ENCODE measurements around the gene ANKRD42.

Gene ANKRD42

GRCh38 chr11:83275888-83276641 is 82.6 kb downstream of the ANKRD42 start:
- no peaks in the 10 kb centered on the region for H4K20me1 ChIP-seq (ENCODE audit: insufficient read depth)
- H2AFZ ChIP-seq (ENCODE audit: low read depth), result no peak overlapping the region
- no peak overlapping the region for H3K9ac ChIP-seq
- no peak for TF ChIP-seq CTCF (conservative IDR thresholded peaks at IDR 0.05; ENCODE audit: low read depth, low read length)
- H3K79me2 ChIP-seq (ENCODE audit: insufficient read depth, low read depth), result no peaks in the 10 kb centered on the region
- no peaks in the 10 kb centered on the region for H3K27me3 ChIP-seq (ENCODE audit: insufficient read depth, low read depth)
- H3K27ac ChIP-seq, result no peak overlapping the region
- H3K4me2 ChIP-seq, result no peak overlapping the region
- no peaks in the 10 kb centered on the region; the same call in 1 of the 2 replicates for H3K36me3 ChIP-seq (ENCODE audit: insufficient read depth)
- H3K4me3 ChIP-seq (IDR thresholded peaks at IDR 0.05; ENCODE audit: insufficient read depth, low read depth, low read length), result no peak overlapping the region
- no peaks in the 10 kb centered on the region for H3K4me1 ChIP-seq (ENCODE audit: low read depth, poor library complexity, severe bottlenecking)

DNA sequence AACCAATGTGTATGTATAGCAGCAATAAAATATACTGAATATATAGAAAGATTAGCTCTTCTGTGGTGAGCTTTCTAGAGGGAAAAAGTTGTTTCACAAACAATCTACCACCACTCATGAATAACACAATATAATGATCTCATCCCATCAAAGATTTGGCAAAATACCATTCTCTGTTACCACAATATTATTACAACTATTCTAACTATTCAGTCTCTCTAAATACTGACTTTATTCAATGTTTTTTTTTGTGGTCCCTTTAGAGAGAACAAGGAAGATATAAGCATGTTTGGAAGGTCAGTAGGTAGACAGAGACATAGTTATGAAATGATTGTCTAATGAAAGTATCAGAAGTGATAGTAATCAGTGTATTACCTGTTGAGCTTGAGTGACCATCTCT is 84.8 kb downstream of the ANKRD42 start:
- H3K4me3 ChIP-seq (IDR thresholded peaks at IDR 0.05; ENCODE audit: insufficient read depth, low read depth, low read length), result no peak overlapping the region
- H2AFZ ChIP-seq (ENCODE audit: low read depth), result no peak overlapping the region
- H3K4me2 ChIP-seq, result no peak overlapping the region
- no peak overlapping the region for H3K27ac ChIP-seq
- no peaks in the 10 kb centered on the region; the same call in 1 of the 2 replicates for H3K36me3 ChIP-seq (ENCODE audit: insufficient read depth)
- no peak for TF ChIP-seq CTCF (conservative IDR thresholded peaks at IDR 0.05; ENCODE audit: low read depth, low read length)
- H3K4me1 ChIP-seq (ENCODE audit: low read depth, poor library complexity, severe bottlenecking), result no peaks in the 10 kb centered on the region
- H3K27me3 ChIP-seq (ENCODE audit: insufficient read depth, low read depth), result no peaks in the 10 kb centered on the region
- no peaks in the 10 kb centered on the region for H3K79me2 ChIP-seq (ENCODE audit: insufficient read depth, low read depth)
- no peak overlapping the region for H3K9ac ChIP-seq
- no peaks in the 10 kb centered on the region for H4K20me1 ChIP-seq (ENCODE audit: insufficient read depth)

DNA sequence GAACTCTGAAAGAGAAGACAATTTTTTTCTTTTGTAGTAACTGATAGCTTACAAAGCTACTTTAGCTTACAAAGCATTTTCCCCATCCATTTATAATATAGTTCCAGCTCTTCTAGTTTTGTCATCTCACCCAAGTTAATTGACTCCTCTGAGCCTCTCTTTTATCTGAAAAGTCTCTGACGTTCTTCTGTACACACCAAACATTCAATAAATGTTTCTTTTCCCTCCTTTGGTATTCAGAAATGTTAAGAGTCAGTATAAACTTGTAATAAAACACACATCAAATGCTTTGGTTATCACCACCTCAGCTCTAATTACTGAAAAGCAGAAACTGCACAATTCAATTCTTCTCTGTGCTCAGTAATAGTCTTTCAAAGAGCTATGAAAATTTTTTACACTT is 86.7 kb downstream of the ANKRD42 start:
- Histone ChIP-seq H3K4me3 (IDR thresholded peaks at IDR 0.05; ENCODE audit: insufficient read depth, low read depth, low read length) (no peak overlapping the region), H2AFZ (ENCODE audit: low read depth) (no peak overlapping the region), H3K79me2 (ENCODE audit: insufficient read depth, low read depth) (peaks cover 18% of the 10 kb centered on the region), H4K20me1 (ENCODE audit: insufficient read depth) (no peaks in the 10 kb centered on the region), H3K9ac (no peak overlapping the region), H3K27ac (no peak overlapping the region), H3K36me3 (ENCODE audit: insufficient read depth) (no peaks in the 10 kb centered on the region), H3K4me1 (ENCODE audit: low read depth, poor library complexity, severe bottlenecking) (peaks cover 11% of the 10 kb centered on the region), H3K4me2 (no peak overlapping the region), H3K27me3 (ENCODE audit: insufficient read depth, low read depth) (no peaks in the 10 kb centered on the region)
- no peak for TF ChIP-seq CTCF (conservative IDR thresholded peaks at IDR 0.05; ENCODE audit: low read depth, low read length)

DNA sequence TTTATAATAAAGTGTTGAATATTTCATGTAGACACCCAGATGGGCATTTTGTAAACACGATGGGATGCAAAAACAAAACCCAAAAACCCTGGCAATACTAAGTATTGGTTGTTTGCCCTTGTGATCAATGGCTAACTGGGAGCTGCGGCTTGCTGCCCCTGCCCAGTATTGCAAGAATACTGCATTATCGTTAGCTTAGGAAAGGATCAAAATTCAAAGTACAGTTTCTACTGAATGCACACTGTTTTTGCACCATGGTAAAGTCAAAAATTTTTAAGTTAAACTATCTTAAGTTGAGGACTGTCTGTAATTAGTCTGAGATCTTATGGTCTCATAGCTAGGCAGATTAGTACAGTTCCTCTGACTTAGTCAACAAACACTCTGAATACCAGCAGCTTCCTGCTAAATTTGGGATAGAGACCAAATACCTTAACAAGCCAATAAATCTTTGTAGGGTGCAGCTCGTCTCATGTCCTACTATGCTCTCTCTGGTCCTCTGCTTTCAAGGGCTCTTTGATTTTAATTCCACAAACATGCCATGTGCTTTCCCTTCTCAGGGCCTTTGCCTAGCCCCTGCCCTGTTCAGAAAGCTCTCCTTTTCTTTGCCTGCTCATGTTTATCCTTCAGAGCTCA is 88.7 kb downstream of the ANKRD42 start:
- Histone ChIP-seq H3K79me2 (ENCODE audit: insufficient read depth, low read depth) (peaks cover 18% of the 10 kb centered on the region), H3K4me2 (no peak overlapping the region), H3K4me3 (IDR thresholded peaks at IDR 0.05; ENCODE audit: insufficient read depth, low read depth, low read length) (no peak overlapping the region)

More for the DNA sequence above, 88.7 kb downstream of the ANKRD42 start:
- Histone ChIP-seq H3K27me3 (ENCODE audit: insufficient read depth, low read depth) (no peaks in the 10 kb centered on the region), H2AFZ (ENCODE audit: low read depth) (no peak overlapping the region), H4K20me1 (ENCODE audit: insufficient read depth) (no peaks in the 10 kb centered on the region), H3K36me3 (ENCODE audit: insufficient read depth) (no peaks in the 10 kb centered on the region), H3K4me1 (ENCODE audit: low read depth, poor library complexity, severe bottlenecking) (peaks cover 15% of the 10 kb centered on the region), H3K27ac (no peak overlapping the region), H3K9ac (no peak overlapping the region)
- TF ChIP-seq CTCF (conservative IDR thresholded peaks at IDR 0.05; ENCODE audit: low read depth, low read length), result no peak

Measured in KMS-11 (cell line).